GM03348 (cell line): ENCODE data around the gene SIGMAR1.
A peak's percentile ranks its signal among the peaks of the same experiment; 100 is the strongest.

Experiments
- DNase-seq: peaks from one replicate; pipeline ENCODE4 v3.0.0; 2012; ENCODE audit warnings: low spot score

The SIGMAR1 gene

DNA sequence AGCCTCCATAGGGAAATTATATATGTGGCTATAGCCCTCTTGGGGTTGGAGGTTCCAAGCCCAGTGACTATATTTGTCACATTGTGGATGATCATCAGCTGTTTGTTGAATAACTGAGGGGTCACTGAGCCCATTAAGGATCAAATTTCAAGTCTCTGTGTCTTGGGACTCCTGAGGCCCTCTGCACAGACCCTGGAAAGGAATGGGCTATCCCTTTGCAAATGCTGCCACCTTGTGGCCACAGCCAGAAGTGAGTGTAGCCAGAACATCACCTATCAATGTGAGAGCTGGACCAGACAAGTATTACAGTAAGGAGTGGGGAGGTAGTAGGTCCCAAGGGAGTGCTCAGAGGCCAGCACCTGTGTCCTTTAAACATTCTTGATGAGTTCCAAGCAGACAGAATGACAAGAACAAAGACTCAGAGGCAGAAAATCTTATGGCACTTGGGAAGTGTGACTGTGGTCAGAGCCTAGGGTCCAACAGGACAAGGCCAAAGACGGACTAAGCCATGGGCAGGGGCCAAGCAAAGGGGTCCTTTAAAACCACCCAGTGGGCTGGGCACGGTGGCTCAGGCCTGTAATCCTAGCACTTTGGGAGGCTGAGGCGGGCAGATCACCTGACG lies 33.9 kb downstream of the SIGMAR1 start:
- DNase-seq, result peak; percentile 88

DNA sequence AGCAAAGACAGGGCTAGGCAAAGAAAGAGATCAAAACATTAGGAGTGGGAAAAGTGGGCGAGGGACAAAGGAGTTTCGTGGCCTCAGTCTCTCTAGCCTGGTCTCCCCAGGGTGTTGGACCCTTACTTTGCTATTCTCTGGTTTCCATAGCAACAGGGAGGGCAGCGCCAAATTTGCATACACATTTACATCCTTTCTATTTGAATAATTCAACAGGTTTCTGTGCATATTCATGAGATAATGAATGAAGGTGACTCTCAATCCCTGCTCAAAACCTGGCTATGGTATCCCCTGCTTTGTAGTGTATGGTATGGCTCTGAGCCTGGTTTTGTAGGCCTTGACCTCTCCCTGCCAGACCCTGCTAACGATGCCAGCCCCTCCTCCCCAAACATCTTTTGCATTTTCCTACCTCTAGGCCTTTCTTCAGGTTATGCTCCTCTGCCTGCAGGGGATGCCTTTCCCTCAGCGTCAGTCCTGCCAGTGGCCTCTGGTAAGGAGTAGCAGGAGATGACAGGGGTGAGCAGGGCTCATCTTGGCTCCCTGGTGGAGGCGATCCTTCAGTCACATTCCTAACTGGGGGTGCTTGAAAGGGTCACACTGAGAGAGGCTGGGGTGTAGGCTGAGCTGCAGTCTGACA lies 35.5 kb downstream of the SIGMAR1 start:
- DNase-seq, result no peak

DNA sequence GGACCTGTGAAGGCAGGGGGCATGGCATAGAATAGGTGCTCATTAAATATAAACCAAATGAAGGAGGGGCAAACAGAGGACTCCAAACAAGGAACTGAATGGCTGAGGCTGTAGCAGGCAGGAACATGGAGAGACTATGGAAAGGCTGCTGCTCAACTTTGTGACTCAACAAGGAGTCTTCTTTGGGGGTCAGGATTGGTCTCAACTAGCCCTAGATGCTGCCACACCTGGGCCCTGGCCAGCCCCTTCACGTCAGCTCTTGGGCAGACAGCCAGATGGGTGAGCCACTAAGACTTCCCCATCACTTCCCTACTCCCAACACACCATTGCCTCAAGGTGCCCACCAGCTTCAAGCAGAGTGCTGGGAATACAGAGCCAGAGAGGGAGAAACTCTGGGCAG lies 36.7 kb downstream of the SIGMAR1 start:
- no peak for DNase-seq

DNA sequence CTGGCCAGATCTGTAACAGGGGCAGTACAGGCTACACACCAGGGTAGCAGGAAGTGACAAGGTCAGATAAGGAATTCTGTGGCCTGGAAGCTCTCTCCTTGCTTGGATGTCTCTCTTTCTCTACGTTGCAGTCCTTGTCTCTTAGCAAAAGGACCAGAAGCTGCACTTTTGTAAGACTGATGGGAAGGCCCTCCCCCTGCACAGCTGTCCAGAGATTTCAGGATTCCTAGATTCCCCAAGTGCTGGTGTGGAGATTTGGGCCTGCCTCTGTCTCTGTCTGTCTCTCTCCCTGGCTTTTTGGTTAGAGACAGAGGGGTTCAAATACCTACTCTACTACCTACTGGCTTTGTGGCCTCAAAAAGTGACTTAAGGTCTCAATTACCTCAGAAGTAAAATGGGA lies 38.0 kb downstream of the SIGMAR1 start:
- DNase-seq, result no peak

DNA sequence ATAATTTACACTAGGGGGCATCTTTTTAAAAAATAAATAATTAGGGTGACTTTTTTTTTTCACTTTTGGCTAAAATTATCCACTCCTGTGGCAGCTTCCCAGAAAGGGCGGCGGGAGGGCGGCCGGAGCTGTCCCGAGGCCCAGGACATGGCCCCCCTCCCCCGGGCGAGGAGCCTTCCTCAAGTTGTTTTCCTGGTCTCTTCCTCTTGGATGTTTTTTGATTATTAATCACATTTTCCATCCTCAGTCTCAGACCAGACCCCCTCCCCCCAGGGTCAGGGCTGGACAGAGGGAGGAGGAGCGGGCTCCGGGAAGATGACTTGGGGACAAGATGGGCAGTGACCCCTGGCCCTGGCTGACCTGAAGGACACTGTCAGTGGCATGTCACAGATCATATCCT lies 43.4 kb downstream of the SIGMAR1 start:
- no peak for DNase-seq

DNA sequence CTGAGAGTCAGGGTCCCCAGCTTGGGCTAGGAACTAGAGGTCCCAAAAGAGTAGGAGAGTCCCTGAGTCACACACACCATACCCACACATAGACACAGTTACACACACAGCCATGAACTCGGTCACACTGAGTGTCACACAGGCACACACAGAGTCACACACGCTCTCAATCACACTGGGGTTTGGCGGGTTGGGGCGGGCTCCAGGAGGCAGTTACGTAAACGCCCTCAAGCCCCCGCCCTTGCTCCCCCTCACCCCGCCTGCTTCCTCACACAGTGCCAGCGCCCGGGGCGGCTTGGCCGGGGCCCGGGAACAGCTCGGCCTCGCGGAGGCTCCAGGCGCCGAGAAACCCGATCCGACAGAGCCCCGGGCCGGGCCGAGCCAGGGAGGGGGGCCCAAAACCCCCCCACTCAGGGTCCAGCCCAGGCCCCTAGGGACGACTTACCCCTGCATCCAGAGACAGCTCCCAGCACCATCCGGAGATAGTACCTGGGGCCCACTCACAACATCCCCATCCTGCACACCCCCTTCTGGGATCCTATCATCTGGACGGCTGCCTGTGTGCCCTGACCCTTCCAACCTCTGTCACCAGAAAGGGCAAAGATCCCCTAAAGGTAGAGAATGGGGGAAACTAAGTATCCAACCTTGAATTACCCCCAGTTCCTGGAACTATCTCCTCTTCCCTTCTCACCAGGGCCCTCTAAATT lies 44.5 kb downstream of the SIGMAR1 start:
- DNase-seq, result no peak

DNA sequence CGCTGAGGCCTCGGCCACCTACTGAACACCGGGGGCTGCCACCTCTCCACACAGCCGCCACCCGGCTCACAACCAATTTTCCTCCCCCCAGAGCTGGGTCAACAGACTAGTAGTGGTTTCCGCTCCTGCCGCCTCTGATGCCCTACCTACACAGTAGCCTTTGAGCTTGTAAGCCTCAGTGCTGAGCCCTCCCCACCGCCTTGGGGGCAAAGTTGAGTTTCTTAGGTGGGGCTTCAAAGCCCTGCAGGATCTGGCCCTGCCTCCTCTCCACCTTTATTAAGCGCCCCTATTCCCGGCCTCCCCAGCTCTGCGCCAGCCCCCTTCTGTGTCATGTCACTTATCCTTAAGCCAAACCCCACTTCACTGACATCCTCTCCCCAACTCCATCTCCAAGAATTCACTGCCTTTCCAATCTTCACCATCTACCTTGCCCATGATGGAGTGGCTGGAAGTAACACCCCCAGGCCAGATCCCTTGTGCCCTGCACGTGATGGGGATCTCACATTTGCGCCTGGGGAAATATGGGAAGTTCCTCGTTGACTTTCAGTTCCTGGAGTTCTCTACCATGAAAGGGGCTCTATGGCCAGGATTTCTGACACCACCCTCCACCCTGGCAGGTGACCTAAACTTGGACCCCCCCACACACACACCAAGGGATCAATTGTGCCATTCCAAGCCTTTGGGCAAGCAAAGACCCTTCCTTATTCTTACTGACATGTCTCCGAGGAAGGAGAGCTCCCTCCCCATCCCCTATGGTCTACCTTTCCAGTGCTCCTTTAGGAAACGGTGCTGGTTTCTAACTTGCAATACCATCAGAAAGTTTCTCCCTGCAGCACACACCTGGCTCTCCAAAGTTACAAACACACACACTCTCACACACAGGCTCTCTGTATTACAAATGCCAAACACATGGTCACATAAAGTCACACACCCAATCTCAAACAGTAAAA lies 45.4 kb downstream of the SIGMAR1 start:
- no peak for DNase-seq

DNA sequence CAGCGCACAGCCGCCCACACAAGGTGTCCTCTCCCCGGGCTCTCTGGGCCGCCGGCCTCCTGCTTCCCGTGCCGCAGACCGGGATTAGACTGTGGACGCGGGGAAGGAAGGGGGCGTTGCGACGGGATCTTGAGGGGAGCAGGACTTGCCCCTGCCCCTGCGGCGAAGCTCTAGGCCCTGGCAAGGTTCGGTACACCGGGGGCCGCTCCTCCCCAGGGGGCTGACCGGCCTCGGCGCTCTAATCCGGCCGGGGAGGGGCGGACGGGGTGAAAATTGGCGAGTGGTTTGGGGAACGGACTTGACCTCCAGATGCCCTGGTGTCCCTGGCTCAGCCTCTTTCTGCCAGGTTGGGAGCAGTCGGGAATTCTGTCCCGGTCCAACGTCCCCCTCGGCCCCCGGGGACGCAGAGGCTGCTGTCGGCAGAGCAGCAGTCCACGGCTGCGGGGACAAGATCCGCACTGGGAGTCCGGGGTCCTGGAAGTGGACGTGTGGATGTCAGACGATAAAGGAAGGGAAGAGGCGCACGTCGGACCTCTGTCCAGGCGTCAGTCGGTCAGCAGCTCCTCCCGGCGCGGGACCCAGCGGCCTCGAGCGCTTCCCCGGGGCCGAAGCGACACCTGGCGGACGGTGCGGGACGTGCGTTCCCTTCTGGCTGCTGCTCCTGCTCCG lies 46.2 kb downstream of the SIGMAR1 start:
- DNase-seq, result peak; percentile 96

DNA sequence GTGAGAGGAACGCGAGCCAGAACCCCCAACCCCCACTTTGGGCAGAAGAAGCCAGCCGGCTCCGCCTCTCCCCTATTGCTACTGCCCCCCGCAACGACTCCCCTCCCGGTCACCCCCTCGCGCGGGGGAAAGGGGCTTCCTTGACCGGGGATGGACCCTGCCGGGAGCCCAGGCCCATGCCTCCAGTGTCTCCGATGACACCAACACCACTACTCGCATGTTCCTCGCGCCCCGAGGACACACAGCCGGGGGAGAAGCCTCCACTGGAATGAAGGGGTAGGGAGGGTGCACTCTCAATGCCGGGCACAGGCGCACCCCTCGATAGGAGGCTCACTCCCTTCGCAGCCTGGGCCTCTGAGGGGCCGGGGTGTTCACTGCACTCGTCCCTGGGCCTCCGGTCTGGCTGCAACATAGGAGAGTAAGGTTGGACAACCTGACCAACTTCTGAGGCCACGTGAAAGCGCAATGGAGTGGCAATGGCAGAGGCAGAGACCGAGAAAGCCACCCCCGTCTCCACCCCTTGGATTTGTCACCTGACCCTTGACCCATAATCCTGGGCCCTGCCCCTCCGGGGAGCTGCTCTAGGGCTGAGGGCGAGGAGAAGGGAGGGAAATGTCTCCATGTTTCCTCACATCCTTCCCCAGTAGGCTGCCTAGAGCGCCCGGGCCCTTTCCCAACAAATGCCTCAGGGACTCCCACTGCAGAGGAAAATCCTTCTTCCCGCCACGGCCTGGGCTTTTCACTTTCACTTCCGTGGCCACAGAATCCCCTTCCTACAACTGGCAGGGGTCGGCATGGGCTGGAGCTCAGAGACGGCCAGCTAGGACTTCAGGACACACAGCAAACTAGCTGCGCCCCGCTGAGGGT lies 47.0 kb downstream of the SIGMAR1 start:
- DNase-seq, result peak; percentile 39

DNA sequence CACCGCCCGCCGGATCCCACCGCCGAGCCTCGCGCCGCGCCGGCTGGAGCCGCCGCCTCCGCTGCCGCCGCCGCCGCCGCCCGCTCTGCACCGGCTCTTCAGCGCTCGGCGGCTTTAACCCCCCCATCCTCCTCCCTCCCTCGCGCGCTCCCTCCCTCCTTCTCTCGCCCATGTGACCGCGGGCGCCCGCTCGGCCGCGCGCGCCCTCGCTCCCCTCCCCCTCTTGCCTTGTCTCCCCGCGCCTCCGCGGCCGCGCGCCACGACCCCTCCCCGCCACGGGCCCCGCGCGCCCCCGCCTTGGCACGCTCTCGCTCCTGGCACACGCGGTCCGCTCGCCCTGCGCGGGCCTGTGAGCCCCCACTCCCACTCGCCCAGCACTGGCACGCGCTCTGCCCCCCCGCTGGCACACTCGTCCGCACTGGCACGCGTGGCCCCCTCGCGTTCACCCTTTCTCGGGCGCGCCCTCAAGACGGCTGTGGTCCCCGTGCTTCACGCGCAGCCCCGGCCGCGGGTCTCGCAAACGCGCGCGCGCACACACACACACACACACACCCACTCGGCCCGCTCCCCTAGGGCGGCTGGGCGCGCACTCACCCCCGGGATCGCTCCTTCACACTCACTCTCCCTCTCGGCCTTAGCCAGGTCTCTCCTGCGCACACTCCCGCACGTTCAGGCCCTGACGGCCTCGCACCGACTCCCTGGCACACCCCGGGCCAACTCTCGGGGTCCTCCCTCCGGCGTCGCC lies 47.8 kb downstream of the SIGMAR1 start, which contains the start of gene CNTFR:
Gene CNTFR, minus strand, starts transcription at position 89 of the 745 bp plus-strand sequence. CDS start 20,743 bp downstream, outside the sequence.
- peak; percentile 41 for DNase-seq

DNA sequence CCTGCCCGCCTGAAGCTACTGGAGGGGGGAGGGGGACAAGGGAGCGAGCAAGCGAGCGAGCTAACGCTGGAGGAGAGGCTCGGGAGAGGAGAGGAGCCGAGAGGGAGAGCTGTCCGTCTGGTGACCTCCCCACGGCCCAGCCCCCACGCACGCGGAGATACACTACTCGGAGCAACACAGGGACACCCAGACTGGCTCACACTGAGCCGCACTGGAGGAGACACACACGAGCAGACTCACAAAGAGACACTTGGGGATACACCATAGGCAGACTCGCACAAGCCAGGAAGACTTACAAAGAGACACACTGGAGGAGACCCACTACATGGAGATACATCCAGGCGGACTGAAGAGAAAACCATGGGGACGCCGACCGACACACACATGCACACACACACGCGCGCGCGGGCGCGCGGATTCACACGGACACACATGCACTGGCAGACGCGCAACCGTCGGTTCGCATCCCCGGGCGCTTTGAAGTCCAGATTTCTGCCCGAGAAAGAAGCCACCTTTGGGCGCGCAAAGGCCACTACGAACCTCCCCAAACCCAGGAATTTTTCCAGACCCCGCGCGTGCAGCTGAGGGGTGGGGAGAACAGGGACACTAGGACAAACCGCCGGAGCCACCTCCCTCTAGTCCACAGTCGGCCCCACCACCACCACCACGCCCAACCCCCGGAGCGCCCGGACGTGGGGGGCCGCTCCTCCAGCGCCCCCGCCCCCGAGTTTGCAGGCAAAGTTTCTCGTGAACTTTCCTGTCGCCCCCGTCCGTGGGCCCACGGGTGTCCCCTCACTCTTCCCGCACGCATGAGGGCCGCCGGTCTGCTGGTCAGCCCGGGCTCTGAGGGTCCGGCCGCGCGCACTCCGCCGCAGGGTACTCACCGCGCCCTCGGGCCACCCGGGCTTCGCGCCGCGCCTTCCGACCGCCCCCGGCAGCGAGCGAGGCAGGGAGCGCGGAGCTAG lies 48.6 kb downstream of the SIGMAR1 start:
- DNase-seq, result no peak

DNA sequence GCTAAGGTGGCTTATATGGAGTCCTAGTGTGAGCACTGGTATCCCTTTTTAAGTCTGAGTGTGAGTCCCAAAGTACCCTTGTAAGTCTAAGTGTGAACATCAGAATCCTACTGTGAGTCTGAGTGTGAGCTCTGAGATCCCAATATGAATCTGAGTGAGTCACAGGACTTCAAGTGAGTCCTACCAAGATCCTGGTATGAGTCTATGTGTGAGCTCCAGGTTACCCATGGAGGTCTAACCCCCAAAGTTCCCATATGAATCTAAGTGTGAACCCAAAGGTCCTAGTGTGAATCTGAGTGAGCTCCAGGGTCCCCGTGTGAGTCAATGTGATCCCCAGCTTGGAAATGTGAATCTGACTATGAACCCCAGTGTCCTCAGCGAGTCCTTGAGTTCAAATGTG lies 50.3 kb downstream of the SIGMAR1 start:
- no peak for DNase-seq

DNA sequence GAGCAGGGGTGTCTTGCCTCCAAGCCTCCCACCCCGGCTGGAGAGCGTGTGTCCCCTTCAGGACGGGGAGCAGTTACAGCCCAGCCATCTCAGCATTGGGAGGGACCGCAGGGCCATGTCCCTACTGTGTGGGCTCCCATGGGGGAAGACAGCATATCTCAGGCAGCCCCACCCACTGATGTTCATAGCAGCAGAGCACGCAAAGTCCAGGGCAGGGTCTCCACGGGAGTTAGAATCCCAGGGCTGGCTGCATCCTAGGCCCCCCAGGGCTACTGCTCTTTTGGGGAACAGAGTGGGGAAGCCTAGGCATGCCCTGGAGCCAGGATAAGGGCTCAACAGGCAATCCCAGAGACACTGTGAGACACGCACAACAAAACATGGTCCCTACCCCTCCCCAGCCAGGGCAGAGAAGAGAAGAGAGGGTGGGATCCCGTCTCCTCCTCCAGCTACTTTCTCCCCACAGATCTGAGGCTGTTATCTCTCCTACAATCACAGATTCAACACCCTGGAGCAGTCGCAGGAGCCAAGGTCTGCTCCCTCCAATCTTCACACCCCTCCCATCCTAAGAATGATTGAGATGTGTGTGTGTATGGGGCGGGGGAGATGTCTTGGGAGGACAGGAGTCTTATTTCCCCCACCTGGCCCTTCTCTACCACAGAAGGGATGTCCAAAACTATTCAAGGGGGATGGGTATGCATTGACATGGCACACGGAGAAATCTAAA lies 51.5 kb downstream of the SIGMAR1 start:
- no peak for DNase-seq

DNA sequence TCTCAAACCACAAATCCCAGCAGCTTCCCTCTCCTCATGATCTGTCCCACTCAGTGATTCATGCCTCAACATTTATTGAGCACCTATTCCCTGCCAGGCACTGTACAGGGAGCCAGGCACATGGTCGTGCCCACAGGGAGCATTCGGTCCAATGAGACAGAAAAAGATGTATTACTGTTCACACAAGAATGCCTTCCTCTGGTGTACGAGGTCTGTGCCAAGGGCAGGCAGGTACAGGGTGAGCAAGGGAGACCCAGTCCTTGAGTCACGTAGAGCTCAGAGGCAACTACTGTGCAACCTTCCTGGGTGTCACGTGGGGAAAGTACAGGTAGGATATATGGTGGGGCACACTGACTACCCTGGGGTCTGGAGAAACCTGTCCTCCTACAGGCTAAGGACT lies 52.6 kb downstream of the SIGMAR1 start:
- no peak for DNase-seq
